ENCODE results near the gene MIEF1.
"Not testable (repeated sequence)": the region's sequence is repeated elsewhere in the genome, so short reads cannot be mapped to it uniquely, and the experiment has no call there.

Gene MIEF1

GRCh38 chr22:39518996-39519680 lies 17.0 kb downstream of the MIEF1 start:
- H3K9me3 ChIP-seq (ENCODE audit: control insufficient read depth, low read length), result no peaks in the 10 kb centered on the region
- peaks cover 11% of the 10 kb centered on the region for H3K79me2 ChIP-seq
- H3K27ac ChIP-seq, result peak overlapping the region; percentile 100
- no peaks in the 10 kb centered on the region for H3K36me3 ChIP-seq (ENCODE audit: control insufficient read depth, insufficient read depth, low read length)
- H3K4me2 ChIP-seq (ENCODE audit: low read length), result peak overlapping the region; percentile 96
- no peak for TF ChIP-seq CTCF (IDR thresholded peaks at IDR 0.05)
- H3K27me3 ChIP-seq (ENCODE audit: control insufficient read depth, insufficient read depth, low read length), result no peaks in the 10 kb centered on the region
- peak overlapping the region; percentile 100 for H3K4me3 ChIP-seq (ENCODE audit: low read depth, low read length)
- H2AFZ ChIP-seq, result peak overlapping the region; percentile 90
- H3K9ac ChIP-seq, result peak overlapping the region; percentile 55
- H3K4me1 ChIP-seq, result peaks cover 14% of the 10 kb centered on the region

GRCh38 chr22:39519681-39520225 lies 17.7 kb downstream of the MIEF1 start:
- Histone ChIP-seq H3K4me3 (ENCODE audit: low read depth, low read length) (peak overlapping the region; percentile 100), H3K4me2 (ENCODE audit: low read length) (peak overlapping the region; percentile 96), H3K9me3 (ENCODE audit: control insufficient read depth, low read length) (no peaks in the 10 kb centered on the region), H3K36me3 (ENCODE audit: control insufficient read depth, insufficient read depth, low read length) (no peaks in the 10 kb centered on the region), H3K4me1 (peaks cover 19% of the 10 kb centered on the region), H3K9ac (peak overlapping the region; percentile 55), H3K79me2 (peaks cover 13% of the 10 kb centered on the region), H3K27me3 (ENCODE audit: control insufficient read depth, insufficient read depth, low read length) (no peaks in the 10 kb centered on the region), H3K27ac (peak overlapping the region; percentile 100), H2AFZ (peak overlapping the region; percentile 90)
- TF ChIP-seq CTCF (IDR thresholded peaks at IDR 0.05), result peak; percentile 27

- no peaks in the 10 kb centered on the region for H3K27me3 ChIP-seq (ENCODE audit: control insufficient read depth, insufficient read depth, low read length)
- H3K9me3 ChIP-seq (ENCODE audit: control insufficient read depth, low read length), result no peaks in the 10 kb centered on the region
- H3K36me3 ChIP-seq (ENCODE audit: control insufficient read depth, insufficient read depth, low read length), result no peaks in the 10 kb centered on the region
- no peak for TF ChIP-seq CTCF (IDR thresholded peaks at IDR 0.05)
- peak within 1 kb of the TSS; percentile 100 for H3K4me3 ChIP-seq (ENCODE audit: low read depth, low read length)
- H3K4me2 ChIP-seq (ENCODE audit: low read length), result peak within 1 kb of the TSS; percentile 96
- peak within 1 kb of the TSS; percentile 100 for H3K27ac ChIP-seq
- peak within 1 kb of the TSS; percentile 100 for H3K9ac ChIP-seq
- H2AFZ ChIP-seq, result peak within 1 kb of the TSS; percentile 90
- H3K4me1 ChIP-seq, result peaks cover 19% of the 10 kb centered on the region
- peaks cover 13% of the 10 kb centered on the region for H3K79me2 ChIP-seq
These were observed 18.4 kb downstream of the MIEF1 start, which contains the start of gene ATF4 for GRCh38 chr22:39520226-39521105. ATF4 (plus strand) TSS chr22:39520562; CDS start chr22:39521446, 884 bp downstream.

- peak overlapping the region; percentile 100 for H3K27ac ChIP-seq
- peak overlapping the region; percentile 91 for H3K4me2 ChIP-seq (ENCODE audit: low read length)
- peaks cover 15% of the 10 kb centered on the region for H3K79me2 ChIP-seq
- H3K4me3 ChIP-seq (ENCODE audit: low read depth, low read length), result peak overlapping the region; percentile 100
- H3K27me3 ChIP-seq (ENCODE audit: control insufficient read depth, insufficient read depth, low read length); H3K9ac ChIP-seq; H3K36me3 ChIP-seq (ENCODE audit: control insufficient read depth, insufficient read depth, low read length); H3K9me3 ChIP-seq (ENCODE audit: control insufficient read depth, low read length); H2AFZ ChIP-seq: not testable (repeated sequence)
- H3K4me1 ChIP-seq, result peaks cover 19% of the 10 kb centered on the region
These were observed 19.2 kb downstream of the MIEF1 start for GRCh38 chr22:39521106-39521885.

GRCh38 chr22:39522091-39522490 lies 20.0 kb downstream of the MIEF1 start:
- not testable (repeated sequence) for H3K9ac ChIP-seq; H3K27me3 ChIP-seq (ENCODE audit: control insufficient read depth, insufficient read depth, low read length); H2AFZ ChIP-seq; H3K9me3 ChIP-seq (ENCODE audit: control insufficient read depth, low read length); H3K36me3 ChIP-seq (ENCODE audit: control insufficient read depth, insufficient read depth, low read length)
- H3K4me2 ChIP-seq (ENCODE audit: low read length), result peak overlapping the region; percentile 91
- H3K79me2 ChIP-seq, result peaks cover 15% of the 10 kb centered on the region
- H3K4me3 ChIP-seq (ENCODE audit: low read depth, low read length), result peak overlapping the region; percentile 100
- peaks cover 21% of the 10 kb centered on the region for H3K4me1 ChIP-seq
- peak overlapping the region; percentile 100 for H3K27ac ChIP-seq

All from parathyroid adenoma (tissue), 2 donors.